Measurements from ENCODE around the gene GLS.

GLS gene

DNA sequence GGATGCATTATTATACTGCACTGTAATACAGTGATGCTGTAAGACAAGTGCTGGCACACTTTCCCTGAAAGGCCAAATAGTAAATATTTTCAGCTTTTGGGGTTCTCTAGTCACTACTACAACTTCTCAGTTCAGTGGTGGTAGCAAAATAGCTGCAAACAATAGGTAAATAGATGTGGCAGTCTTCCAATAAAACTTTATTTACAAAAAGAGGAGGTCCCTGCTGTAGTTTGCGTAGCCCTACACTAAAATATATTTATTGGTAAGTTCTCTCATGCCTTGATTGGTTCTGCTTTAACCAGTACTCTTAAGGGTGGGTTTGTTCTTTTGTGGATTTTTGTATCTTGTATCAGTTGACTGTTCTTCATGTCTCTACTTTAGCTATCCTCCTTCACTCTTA lies 7.8 kb downstream of the GLS start:
- no peak for DNase-seq

DNA sequence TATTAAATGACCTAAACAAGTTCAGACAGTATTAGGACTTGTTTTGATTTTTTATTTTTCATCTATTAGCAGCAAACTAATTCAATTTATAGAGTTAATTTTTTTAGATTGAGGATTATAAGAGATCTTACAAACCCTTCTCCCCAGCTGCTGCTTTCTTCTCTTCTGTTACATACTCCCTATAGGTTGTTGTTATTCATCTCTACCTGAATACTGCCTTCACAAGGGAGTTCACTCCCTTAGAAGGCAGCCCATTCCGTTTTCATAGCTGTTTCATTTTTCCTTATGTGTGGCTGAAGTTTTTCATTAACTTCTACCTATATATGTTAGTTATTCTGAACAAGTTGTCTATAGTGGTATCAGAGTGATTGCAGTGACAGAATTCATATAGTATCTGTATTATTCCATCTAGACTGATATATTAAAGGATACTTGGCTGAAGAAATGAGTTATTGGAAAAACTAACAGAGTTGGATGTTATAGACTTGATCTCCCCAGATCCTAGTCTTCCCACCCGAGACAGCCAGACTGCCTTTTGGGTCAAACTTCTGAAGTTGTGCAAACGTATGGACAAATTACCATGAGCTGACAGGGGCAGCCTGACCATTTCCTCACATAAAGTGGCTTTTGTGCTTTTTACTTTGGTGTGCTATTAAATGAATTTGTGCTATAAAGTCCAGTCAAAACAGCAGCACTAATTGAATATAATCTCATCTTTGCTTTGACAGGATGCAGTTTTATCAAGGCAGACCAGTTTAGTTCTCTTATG lies 8.7 kb downstream of the GLS start:
- DNase-seq, result no peak

DNA sequence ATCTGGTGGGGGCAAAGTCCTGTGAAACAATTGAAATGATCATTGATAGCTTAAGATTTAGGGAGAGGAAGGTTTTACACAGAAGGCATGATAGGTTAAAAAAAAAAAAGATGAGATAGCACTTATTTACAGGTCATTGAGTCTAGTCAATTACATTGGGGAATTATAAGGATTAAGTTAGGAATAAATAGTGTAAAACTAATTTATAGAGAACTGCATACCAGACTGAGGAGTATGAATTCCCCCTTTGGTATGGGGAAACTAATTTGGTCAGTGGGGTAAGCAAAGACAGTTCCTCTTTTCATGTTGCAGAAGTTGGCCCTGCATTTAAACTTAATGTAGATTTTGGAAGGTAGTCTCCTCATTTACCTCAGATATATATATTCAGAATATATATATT lies 10.8 kb downstream of the GLS start:
- DNase-seq, result no peak

DNA sequence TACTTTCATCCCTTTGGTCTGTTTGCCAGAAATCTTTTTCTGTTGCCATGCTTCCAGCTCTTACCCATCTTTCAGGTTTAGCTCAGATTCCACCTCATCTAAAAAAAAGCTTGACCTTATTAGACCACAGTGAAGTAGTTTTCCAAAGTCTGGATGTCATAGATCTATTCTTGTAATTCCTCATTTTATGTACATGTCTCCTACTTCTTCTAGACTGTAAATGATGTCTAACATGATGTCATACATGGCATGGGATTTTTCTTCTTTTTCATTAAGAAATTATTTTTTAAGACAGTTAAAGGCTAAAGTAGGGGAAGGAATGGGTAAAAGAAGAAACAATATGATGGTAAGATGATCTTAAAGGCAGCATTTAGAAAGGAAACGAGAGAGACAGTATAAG lies 11.3 kb downstream of the GLS start:
- no peak for DNase-seq

DNA sequence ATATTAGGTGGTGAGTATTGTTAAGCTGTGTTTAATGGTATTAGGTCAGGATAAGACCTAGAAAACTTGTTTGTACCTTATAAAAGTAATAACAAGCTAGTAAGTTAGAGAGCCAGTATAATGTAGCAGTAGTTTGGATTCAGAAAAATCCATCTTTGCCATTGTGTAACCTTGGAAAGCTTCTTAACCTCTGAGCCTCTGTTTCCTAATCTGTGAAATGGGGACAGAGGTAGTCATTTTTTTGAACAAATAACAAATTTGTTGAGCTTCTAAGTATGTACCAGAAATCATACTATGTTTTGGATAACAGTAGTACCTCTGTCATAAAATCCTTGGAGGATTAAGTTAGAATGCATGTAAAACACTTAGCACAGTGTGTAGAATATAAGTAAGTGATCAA lies 12.5 kb downstream of the GLS start:
- DNase-seq, result no peak

DNA sequence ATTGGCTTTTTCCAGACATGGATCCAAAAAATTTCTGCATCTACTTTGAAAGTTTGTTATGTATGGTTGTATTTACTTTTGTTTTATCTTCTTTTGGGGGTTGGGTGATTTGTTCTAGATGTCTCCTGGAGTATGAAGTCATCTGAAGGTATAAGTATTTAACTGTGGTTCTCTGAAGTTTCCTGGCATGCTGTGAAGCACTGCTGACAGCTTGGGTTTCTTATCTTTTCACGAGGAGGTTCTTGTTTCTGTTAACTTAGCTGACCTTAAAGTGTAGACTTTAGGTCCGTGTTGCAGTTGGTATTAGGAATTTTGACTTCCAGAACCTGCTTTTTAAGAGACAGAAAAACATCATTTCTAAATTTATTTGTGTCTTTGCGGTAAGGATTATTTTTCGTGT lies 15.9 kb downstream of the GLS start:
- DNase-seq, result no peak

DNA sequence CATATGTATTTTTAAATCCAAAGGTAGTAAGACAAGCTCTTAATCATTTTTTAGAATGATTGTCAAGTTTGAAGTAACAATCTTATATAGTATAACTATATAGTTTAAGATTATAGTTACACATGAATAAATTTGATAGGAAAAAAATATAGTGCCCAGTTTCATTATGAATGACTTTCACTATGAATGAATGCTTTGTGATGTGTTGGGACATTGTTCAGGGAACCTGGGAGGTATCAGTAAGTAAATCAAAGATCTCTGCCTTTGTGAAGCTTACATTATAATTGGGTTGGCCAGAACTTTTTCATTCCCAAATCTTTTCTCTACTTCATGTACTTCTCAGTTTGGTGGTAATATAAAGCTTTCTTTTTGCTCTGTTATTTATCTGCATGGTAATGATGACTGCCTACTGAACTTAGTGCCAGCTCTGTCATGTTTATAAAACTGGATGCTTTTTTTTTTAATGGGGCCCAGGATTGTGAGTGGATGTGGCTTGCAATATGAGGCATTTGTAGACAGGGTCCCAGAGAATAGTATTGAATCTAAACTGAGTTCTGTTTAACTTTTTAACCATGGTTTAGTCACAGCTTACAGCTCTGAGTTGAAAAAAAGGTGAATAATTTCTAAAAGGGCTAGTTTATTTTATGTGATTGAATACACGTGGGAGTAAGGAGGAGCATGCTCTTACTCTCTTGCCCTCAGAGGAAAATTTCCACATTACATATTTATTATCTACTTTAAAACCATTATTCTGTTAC lies 23.3 kb downstream of the GLS start:
- no peak for DNase-seq

DNA sequence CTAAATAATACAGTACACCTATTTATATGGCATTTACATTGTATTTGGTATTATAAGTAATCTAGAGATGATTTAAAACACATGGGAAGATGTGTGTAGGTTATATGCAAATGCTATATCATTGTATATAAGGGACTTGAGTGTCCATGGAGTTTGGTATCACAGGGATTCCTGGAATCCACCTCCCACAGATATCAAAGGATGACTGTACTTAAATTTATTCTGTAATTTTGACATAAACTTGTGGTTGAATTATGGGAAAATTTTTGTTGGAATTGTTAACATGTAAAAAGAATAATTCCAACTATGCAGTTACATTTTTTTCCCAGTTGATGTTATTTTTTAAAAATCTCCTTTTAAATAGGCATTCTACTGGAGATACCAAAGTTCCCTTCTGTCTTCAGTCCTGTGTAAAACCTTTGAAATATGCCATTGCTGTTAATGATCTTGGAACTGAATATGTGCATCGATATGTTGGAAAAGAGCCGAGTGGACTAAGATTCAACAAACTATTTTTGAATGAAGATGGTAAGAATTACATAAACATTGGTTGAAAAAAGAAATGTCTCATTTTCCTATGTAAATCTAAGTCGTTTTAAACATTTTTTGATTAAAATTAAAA lies 24.1 kb downstream of the GLS start:
- DNase-seq, result no peak

DNA sequence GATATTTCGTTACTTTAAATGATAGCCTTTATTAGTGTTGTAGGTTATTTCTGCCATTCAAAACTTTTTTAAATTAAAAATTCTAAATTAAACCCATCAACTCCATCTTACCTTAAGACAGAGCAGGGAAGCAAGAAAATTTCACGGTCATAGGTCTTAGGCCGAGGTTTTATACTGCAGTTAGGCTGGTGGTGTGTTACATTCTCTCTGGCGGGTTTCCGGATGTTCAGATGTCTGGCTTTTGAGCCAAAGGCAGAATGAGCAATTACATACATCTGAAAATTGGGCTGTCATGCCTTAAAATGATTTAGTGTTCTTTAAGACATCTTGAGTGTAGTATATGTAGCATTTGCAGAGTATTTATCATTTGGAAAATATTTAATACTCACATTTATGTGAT lies 27.9 kb downstream of the GLS start:
- no peak for DNase-seq

DNA sequence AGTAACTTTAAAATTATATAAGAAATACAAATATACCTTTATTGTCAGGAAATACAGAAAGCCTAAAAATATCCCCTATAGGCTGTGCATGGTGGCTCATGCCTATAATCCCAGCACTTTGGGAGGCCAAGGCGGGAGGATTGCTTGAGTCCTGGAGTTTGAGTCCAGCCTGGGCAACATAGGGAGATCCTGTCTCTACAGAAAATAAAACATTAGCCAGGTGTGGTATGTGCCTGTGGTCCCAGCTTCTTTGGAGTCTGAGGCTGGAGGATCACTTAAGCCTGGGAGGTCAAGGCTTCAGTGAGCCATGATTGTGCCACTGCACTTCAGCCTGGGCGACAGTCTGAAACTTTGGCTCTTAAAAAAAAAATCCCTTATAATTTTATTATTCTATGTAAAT lies 29.1 kb downstream of the GLS start:
- no peak for DNase-seq

DNA sequence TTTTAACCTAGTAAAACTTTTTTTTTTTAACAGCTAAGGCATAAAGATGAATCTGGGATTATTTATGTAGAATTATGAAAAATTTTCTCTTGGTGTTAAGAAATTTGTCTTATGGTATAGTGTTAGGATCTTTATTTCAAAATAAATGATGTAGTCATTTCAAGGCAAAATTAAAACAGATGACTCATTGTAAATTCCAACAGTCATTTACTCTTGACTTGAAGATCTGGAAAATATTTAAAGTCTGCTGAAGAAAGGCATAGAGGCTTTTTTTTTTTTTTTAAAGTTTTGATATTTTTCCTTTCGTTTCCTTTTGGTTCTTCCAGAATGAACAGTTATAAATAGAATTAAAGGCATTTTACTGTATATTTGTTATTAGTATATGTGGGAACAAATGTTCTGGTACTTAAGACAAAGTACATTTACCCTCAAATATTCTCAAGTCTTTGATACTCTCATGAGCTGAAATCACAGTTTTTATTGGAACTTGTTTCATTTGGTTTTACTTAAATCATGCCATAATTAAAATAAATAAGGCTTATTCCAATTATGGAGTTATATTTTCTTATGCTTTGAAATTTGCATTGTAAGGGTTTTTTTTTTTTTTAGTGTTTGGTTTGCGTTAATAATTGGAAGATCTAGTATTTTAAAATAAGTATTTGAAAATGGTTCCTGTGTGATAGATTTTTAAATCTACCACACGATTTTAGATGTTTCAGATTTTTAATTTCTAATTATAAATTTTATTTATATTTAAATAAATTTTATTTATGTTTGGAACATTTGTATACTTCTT lies 29.9 kb downstream of the GLS start:
- no peak for DNase-seq

DNA sequence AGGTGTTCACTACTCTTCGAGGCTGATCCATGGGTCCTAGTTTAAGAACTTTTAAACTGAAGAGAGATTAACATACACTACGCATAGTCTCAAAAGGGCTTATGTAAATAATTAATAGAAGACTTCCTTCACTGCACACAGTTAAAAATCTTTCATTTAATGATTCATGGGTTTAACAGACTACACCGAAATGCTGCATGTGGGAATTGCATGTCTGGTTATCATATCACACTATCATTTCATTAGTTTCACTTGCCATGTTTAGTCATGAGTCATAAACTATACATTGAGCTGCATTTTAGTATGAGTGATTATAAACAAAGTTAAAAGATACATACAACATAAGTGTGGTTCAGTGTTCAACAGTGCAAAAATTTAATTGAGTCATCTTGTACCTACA lies 31.2 kb downstream of the GLS start:
- DNase-seq, result peak; percentile 5

DNA sequence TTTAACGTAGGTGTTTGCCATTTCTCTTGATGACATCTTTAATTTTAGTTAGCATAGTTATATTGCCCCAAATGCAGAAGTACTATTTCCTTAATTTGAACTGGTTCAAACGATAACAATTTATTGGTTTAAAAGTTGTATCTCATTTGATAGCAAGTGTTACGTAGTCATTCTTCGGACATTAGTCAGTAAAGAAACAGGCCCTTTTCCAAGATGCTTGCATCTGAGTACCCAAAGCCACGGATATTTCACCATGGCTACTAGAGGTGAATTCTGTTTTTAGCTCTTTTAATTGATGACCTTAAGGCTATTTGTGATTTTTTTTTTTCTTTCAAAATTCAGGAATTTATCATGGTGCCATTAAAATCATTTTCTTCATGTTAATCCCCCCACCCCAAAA lies 32.1 kb downstream of the GLS start:
- DNase-seq, result no peak

DNA sequence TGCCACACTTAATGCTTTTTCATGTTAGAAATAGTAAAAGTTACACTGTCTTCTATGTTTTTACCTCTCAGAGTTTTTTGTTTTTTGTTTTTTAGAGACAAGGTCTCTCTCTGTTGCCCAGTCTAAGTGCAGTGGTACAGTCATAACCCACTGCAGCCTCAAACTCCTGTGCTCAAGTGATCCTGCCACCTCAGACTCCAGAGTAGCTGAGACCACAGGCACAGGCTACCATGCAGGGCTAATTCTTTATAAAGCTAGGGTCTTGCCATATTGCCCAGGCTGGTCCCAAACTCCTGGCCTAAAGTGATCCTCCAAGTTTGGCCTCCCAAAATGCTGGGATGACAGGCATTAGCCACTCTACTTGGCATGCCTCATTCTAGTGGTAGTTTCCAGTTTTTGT lies 33.1 kb downstream of the GLS start:
- no peak for DNase-seq

DNA sequence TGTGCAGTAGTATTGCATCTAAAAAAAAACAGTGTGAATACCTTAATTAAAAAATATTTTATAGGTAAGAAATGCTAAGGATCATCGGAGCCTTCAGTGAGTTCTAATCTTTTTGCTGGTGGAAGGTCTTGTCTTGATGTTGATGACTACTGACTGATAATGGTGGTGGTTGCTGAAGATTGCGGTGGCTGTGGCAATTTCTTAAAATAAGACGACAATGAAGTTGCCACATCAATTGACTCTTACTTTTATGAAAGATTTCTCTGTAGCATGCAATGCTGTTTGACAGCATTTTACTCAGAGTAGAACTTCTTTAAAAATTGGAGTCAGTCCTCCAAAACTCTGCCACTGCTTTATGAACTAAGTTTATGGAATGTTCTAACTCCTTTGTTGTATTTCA lies 36.2 kb downstream of the GLS start:
- DNase-seq, result no peak

DNA sequence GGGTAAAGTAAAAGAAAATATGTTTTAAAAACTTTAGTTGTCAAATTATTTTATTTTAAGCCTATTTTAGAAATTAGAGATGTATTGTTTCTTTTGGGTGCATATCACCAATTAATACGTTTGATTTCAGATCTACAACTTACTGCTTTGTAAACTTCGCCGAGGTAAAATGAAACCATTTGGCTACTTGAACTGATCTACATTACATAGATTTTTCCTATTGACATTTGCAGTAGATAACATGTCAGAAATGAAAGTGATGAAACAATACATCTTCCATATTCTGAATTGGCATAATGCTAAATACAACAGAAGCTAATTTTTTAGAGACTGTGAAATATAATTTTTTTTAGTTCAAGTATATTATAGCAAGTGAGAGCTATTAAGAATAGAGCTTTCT lies 39.5 kb downstream of the GLS start:
- no peak for DNase-seq

DNA sequence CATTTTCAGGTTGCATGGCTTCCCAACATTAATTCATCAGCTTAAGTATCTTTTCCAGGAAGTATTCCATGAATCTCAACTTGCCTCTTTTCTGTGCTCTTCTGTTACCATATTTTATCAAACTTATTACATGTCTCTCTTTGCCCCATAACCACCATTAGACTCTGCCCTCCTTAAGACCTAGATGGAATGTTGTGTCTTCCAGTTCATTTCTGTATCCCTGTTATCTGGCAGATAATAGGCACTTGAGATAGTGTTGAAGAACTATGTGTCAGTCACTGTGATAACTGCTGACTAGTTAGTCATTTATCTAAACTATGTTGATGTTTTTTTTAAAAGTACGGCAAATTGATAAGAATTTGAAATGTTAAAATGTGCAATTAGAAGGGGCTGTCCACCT lies 41.8 kb downstream of the GLS start:
- no peak for DNase-seq

DNA sequence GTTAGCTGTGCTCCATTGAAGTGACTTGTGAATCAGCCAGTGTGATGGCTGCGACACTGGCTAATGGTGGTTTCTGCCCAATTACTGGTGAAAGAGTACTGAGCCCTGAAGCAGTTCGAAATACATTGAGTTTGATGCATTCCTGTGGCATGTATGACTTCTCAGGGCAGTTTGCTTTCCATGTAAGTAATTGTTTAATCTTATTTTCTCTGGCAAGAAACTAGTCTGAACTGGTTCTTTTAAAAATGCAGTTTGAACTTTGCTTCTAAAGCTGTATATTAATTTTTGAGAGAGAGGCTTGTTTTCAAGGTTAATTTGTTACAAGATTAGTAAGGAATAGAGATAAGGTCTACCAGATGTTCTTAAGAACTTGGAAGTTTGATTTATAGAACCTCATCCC lies 46.7 kb downstream of the GLS start:
- DNase-seq, result no peak

DNA sequence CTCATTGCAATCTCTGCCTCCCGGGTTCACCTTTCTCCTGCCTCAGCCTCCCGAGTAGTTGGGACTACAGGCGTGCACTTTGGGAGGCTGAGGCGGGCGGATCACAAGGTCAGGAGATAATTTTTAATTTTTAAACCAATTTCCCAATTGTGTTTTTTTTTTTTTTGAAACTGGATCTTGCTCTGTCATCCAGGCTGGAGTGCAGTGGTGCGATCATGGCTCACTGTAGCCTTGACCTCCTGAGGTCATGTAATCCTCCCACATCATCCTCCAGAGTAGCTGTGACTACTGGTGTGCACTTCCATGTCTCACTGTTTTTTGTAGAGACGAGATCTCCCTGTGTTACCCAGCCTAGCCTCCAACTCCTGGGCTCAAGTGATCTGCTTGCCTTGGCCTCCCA lies 49.3 kb downstream of the GLS start:
- DNase-seq, result no peak

DNA sequence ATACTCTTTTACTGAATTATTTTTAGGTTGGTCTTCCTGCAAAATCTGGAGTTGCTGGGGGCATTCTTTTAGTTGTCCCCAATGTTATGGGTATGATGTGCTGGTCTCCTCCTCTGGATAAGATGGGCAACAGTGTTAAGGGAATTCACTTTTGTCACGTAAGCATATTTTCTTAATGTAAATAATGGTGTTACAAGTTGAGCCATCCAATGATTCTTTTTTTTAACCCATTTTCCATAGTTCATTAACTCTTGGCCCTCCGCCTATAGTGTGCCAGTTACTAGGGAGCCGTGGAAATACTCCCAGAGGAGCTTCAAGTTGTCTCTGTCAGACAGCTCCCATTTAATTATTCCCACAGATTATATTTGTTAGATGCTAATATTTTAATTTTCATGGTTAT lies 49.8 kb downstream of the GLS start:
- no peak for DNase-seq

DNA sequence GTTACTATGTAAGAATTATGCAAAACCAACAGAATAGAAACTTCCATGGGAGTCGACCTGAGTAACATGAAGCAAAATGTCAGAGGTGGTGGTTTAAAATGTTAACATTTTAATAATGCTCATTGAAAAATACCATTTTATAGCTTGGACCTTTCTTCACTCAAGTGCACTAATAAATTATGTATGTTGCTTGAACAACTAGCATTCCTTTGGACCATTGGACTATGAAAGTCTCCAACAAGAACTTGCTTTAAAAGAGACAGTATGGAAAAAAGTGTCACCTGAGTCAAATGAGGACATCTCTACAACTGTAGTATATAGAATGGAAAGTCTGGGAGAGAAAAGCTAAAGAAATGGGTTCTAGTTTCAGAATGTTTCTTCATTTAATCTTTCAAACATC lies 51.9 kb downstream of the GLS start:
- DNase-seq, result no peak

DNA sequence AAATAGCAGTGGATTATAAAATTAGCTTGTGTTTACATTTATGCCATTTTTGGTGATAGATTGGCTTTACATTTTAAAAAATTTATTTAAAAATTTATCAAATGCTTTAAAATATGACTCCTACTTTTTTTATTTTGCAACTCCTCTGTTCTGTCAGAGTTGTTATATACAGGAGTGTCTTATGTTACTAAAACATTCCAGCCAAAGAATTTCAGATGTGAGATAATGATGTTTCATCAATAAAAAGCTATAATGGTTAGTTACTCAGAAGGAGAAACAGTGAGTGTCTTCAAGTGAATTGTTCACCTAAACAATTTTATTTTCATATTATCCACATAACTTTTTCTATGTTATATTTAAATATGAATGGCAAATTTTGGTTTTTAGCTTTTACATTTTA lies 52.7 kb downstream of the GLS start:
- no peak for DNase-seq

DNA sequence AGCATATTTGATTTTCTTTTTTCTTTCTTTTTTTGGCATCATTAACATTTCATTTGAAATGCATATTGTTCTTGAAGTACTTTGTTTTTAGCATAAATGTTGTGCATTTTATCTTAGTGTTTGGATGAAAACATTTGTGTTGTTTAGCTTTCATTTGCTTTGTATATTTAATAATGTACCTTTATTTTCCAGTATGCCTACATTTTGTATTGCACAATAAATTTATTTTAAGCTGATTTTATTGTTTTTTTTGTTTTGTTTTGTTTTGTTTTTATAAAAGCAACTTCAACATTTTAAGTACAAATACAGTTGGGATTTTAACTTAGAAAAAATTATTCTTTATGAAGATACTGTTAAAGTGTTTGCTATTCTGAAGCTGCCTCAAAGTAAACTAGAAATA lies 54.4 kb downstream of the GLS start:
- DNase-seq, result no peak

Measured in activated CD4-positive, alpha-beta T cell treated with anti-CD3 and anti-CD28 coated beads for 48 hours (primary cell).